ENCODE results near the gene LDB1. TPM values are rescaled to one million over a fixed set of nuclear protein-coding genes. Genes with fewer than 3 reads are reported as not detected.

Gene LDB1
- total RNA-seq, 6 donors from 2014 or later = 31.5 to 243 (median 54.9) TPM

- Histone ChIP-seq H3K36me3 (peaks cover 0 to 12% (median 0%) of the 10 kb centered on the region in 4 donors), H3K27me3 (no peaks in the 10 kb centered on the region), H3K4me1 (peaks cover 31 to 44% (median 33%) of the 10 kb centered on the region in 4 donors), H3K27ac (peak within 1 kb of the TSS; percentile 90 to 99 (median 94)), H3K9me3 (no peaks in the 10 kb centered on the region), H3K4me3 (peak within 1 kb of the TSS; percentile 67 to 97 (median 91))
- WGBS, 2 donors = 3 to 4% methylated on average over 18 to 31 of the region's 61 CpGs
- peak; percentile 97 to 98 for ATAC-seq (ENCODE audit: low FRiP score in 2 of 2)
- peak; percentile 95 to 98 for DNase-seq
- TF ChIP-seq POLR2AphosphoS5 (IDR thresholded peaks at IDR 0.05) = peak; percentile 72 to 75
- peak in 3 of 4 donors; percentile 66 to 90 (median 80) for TF ChIP-seq POLR2A (IDR thresholded peaks at IDR 0.05)
- peak in 4 of 6 experiments; percentile 7 to 45 (median 20) for TF ChIP-seq CTCF (IDR thresholded peaks at IDR 0.05)
- TF ChIP-seq EP300 (IDR thresholded peaks at IDR 0.05) = no peak
Measured at GRCh38 chr10:102064868-102065560, 55.2 kb downstream of the LDB1 start, which contains the start of gene HPS6. Gene HPS6, plus strand, starts transcription at chr10:102065349. Its CDS starts 126 bp downstream, at chr10:102065475.

- Histone ChIP-seq H3K9me3 (no peaks in the 10 kb centered on the region), H3K4me1 (peaks cover 31 to 44% (median 33%) of the 10 kb centered on the region in 4 donors), H3K36me3 (peaks cover 0 to 11% (median 0%) of the 10 kb centered on the region in 4 donors), H3K27me3 (no peaks in the 10 kb centered on the region), H3K27ac (peak overlapping the region; percentile 90 to 99 (median 94)), H3K4me3 (peak overlapping the region in 3 of 4 donors; percentile 67 to 97 (median 96))
- DNase-seq = no peak
- TF ChIP-seq POLR2AphosphoS5 (IDR thresholded peaks at IDR 0.05) (no peak), EP300 (IDR thresholded peaks at IDR 0.05) (no peak), POLR2A (IDR thresholded peaks at IDR 0.05) (no peak), CTCF (IDR thresholded peaks at IDR 0.05) (no peak)
- ATAC-seq (ENCODE audit: low FRiP score in 2 of 2) = no peak
- 59% methylated on average over 2 of the region's 2 CpGs for WGBS, 2 donors
Measured at GRCh38 chr10:102064503-102064867, 55.7 kb downstream of the LDB1 start.

- ATAC-seq (ENCODE audit: low FRiP score in 2 of 2) (no peak), DNase-seq (no peak)
- Histone ChIP-seq H3K4me1 (peaks cover 2 to 11% (median 5%) of the 10 kb centered on the region in 4 donors), H3K4me3 (no peak overlapping the region), H3K9me3 (no peaks in the 10 kb centered on the region), H3K27ac (no peak overlapping the region), H3K27me3 (no peaks in the 10 kb centered on the region), H3K36me3 (no peaks in the 10 kb centered on the region)
- TF ChIP-seq POLR2AphosphoS5 (IDR thresholded peaks at IDR 0.05) = no peak
- no peak for TF ChIP-seq POLR2A (IDR thresholded peaks at IDR 0.05)
- TF ChIP-seq CTCF (IDR thresholded peaks at IDR 0.05) = no peak
- TF ChIP-seq EP300 (IDR thresholded peaks at IDR 0.05) = no peak
Measured at GRCh38 chr10:102059987-102060386, 60.2 kb downstream of the LDB1 start.

Small RNA genes within 50 kb of the gene (small RNA-seq; reads per million reads assigned to genes)
- 0 reads per million in 4 donors for gene AL500527.1
- gene AL500527.2 = 0 reads per million in 4 donors

Other genes with a start within 250 kb of the LDB1 start
- 10 to 100 TPM; 14.4 to 39.8 (median 25.5) TPM for gene ARMH3, start 64.2 kb downstream of the LDB1 start, total RNA-seq
- gene HPS6, start 55.0 kb downstream of the LDB1 start, total RNA-seq = 10 to 100 TPM; 20.2 to 39.2 (median 30.1) TPM
- 10 to 100 TPM; 29.3 to 57.6 (median 40.3) TPM for gene PPRC1, start 12.7 kb upstream of the LDB1 start, total RNA-seq
- 10 to 100 TPM; 21.4 to 72.8 (median 44.3) TPM for gene NOLC1, start 32.0 kb upstream of the LDB1 start, total RNA-seq
- 1 to 10 TPM in 2 of 6 donors, under 1 TPM in 1, not detected in 3; 0.46 to 2.7 (median 1.1) TPM for gene ELOVL3, start 105.9 kb upstream of the LDB1 start, total RNA-seq
- under 1 TPM in 1 of 6 donors, not detected in 5; 0.61 TPM for gene PITX3, start 121.1 kb upstream of the LDB1 start, total RNA-seq
- 10 to 100 TPM; 36.7 to 59.7 (median 44.4) TPM for gene GBF1, start 125.2 kb upstream of the LDB1 start, total RNA-seq

Measured in upper lobe of left lung (tissue), 6 donors.